ENCODE measurements around the gene SLC2A9.

SLC2A9 gene

DNA sequence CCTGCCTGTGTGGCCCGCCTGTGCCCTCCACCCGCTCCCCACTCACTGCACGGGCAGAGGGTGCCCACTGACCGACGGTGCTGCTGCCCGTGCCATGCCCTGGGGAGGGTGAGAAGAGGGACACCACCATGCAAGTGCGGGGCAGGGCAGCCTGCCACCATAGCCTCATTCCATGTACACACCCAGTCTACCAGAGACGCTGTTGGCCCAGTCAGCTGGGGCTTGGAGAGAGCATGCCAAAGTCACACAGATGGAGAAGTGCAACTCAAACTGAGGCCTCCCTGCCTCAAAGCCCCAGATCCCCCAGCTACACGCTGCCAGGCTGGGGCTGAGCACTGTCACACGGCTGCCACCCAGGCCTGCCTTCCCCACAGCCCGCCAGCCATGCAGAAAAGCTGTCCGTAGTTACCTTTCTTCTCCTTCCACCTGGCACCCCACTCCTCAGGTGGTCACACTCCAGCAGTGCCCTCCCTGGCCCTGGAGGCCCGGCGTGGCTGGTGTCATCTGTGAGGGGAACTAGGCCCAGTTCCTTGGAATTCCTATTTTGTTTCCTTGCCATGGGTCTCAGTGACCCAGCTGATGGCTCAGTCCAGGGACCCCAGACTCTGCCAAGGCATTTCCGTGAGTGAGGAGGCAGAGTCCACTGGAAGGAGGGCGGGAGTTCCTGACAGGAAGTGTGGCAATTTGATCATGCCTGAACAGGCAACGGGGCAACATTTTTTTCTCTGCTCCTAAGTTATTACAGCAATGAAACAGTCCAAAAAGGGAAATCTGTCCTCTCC lies at the start of gene SLC2A9:
SLC2A9 (minus strand) TSS at position 627 of the 782 bp plus-strand sequence; CDS start at position 559, 68 bp downstream.
- DNase-seq = no peak

DNA sequence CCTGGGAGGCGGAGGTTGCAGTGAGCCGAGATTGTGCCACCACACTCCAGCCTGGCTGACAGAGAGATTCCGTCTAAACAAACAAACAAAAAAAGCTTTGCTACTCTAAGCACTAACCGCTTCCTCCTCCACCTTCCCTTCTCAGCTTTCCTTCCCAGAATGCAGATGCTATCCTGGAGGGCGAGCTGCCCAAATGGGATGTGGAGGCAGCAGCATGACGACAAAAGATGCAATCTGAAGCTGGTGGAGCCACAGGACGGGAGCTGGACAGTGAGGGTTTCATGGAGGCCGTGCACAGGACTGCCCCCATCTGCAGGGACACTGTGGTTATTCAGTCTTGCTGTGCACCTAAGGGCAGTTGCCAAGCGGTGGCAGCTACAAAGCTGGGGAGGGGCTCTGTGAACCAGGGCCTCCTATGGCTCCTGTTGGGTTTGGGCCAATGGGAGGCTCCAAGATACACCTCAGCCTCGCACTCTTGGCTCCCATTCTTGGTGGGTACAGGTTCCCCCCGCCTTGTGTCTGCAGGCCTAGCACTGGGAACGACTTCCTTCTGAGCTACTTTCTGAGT lies 47.9 kb upstream of the SLC2A9 start:
- no peak for DNase-seq

- no peak for DNase-seq
Observed at GRCh38 chr4:10066670-10067651, 45.7 kb upstream of the SLC2A9 start.

DNA sequence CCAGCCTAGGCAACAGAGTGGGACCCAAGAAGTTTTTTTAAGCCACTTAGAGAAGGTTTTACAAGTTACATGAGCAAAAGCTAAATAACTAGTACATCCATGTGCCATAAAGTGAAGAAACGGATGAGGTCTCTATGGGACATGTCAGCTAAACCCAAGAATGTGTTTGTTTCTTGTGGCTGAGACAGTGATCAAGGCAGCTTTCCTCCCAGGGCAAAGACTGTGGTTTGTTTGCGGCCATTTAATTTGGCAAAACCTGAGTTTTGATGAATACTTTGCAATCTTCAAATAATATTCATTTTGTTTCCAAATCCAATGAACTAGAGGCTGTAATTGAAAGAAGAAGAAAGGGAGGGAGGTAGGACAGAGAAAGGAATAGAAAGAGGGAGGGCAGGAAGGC lies 44.9 kb upstream of the SLC2A9 start:
- DNase-seq = no peak

GRCh38 chr4:10063544-10064300 lies 42.4 kb upstream of the SLC2A9 start:
- peak; percentile 2 for DNase-seq

DNA sequence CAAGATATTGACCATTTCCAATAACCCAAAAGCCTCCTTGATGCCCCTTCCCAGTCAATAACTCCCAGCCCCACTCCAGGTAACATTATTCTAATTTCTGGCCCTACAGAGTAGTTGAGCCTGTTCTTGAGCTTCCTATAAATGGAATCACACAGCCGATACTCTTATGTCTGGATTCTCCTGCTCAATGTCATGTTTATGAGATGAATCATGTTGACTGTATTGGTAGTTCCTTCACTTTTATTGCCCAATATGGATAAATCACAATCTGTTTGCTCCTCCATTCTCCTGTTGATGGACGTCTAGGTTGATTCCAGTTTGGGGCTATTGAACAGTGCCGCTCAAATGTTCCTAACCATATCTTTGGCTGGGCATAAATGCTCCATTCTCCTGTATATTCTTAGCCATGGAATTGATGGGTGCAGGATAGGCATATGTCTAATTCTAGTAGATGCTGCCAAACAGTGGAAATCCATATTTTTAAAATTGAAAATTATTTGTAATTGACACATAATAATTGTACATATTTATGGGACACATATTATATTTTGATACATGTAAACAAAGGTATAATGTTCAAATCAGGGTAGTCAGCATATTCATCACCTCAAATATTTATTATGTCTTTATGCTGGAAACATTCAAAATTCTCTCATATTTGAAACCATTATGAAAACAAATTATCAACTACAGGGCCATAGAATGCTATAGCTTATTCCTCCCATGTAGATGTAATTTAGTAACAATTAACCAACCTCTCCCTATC lies 40.5 kb upstream of the SLC2A9 start:
- no peak for DNase-seq

DNA sequence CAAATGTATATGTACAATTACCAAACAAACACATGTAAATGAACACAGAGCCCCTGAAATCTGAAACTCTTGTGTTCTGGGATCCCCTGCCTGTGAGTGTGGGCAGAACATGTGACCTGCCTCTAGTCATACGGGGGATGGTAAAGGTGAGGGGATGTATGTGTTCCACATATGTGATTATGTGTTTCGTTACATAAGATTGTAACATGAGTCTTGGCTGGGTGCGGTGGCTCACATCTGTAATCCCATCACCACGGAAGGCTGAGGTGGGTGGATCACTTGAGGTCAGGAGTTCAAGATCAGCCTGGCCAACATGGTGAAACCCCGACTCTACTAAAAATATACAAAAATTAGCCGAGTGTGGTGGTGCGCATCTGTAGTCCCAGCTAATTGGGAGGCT lies 37.1 kb upstream of the SLC2A9 start:
- no peak for DNase-seq

DNA sequence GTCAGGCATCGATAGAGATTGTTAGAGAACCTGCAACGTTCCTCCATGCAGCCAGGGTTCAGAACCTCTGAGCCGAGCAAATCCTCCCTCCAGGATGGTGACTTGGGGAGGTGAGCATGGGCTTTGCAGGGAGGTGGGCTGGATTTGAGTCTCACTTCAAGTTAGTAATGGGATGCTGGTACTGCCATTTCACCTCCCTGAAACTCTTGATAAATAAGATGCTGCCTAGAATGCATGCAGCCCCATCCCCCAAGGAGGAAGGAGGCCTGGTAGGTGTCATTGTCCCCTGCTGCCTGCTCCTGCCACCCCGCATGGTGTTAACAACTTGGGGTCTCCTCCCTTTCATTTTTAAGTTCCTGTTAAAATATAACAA lies 35.7 kb upstream of the SLC2A9 start:
- no peak for DNase-seq

GRCh38 chr4:10056334-10057022 lies 35.2 kb upstream of the SLC2A9 start:
- no peak for DNase-seq

- no peak for DNase-seq
Observed at GRCh38 chr4:10055871-10056270, 34.6 kb upstream of the SLC2A9 start.

DNA sequence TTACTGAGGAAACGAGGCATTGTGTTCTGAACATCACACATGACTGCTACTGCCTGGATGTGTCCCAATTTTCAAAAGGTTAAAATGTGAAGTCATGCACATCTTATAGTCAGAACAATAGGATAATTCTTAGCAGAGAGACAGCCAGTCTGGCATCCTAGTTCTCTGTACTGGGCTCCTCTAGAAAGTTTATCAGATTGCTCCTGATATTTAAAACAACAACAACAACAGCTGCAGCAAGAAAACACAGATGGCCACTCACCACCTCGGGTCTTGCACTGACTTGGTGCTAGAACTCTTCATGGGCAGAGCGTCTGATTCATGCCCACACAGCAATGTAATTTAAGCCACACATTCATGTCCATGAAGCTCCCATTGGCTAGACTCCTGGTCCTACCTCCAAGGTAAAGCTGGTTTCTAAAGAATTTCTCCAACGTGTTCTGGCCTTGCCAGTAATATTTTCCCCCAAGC lies 33.3 kb upstream of the SLC2A9 start:
- DNase-seq = no peak

DNA sequence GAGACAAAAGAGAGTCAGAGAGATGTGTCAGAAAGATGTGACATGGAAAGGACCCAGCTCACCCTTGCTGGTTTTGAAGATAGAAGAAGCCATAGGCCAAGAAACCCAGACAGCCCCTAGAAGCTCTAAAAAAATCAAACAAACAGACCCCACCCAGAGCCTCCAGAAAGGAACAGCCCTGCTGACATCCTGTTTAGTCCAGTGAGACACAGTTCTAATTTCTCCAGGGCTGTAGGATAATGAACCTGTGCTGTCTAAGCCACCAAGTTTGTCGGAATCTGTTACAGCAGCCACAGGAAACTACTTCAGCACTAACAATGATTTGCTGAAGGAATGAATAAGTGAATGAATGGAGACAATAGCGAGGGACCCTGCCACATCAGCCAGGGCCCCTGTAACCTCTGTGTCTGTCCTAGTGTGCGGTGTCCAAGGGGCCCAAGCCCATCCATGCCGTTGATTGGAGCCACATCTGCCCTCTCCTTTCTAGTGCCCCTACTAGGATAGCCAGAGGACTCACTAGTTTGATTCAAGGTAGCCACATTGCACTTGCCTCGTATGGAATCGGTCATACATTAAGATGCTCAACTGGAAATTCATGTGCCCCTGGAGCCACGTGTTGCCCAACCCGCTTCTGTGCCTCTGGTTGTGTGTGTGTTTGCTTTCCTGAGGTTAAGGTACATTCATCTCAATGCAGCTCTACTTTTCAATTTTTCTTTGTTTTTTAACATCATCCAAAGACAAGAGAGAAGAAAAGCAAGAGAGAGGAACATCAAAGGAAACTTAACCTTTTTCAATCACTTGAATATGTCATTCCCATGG lies 32.5 kb upstream of the SLC2A9 start:
- no peak for DNase-seq

DNA sequence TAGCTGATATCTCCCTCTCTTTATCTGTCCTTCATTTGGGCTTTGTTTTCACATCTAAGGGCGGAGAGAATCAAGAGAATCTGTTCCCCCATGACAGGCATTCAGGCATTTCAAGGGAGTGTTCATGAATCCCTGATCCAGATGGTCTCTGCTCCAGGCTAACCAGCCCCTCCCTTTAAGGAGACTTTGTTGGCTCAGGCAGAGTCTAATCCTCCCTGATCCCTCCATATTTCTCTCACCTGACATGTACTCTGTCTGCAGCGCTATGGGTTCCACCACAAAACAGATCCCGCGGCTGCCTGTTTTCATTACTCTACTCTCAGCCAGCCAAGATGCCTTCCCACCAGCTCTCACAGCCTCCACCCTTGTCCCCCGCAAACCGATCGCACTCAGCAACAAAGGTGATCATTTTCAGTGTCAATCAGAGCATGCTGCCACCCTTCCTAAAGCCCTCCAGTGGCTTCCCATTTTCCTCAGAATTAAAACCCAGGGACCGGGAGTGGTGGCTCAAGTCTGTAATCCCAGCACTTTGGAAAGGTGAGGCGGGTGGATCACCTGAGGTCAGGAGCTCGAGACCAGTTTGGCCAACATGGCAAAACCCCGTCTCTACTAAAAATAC lies 30.3 kb upstream of the SLC2A9 start:
- no peak for DNase-seq

DNA sequence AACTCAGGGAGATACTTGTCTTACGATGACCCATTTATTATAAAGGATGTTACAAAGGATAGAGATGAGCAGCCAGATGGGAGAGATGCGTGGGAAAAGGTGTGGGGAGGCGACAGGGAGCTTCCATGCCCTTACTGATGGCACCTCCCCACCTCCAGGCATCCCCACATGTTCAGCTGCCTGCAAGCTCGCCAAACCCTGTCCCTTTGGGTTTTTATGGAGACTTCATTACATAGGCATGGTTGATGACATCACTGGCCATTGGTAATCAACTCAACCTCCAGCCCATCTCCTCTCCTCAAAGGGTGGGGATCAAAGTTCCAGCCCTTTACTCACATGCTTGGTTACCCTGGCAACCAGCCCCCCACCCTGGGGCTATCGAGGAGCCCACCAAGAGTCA lies 29.4 kb upstream of the SLC2A9 start:
- DNase-seq = no peak

- DNase-seq = no peak
Observed at GRCh38 chr4:10050261-10050661, 29.0 kb upstream of the SLC2A9 start.

DNA sequence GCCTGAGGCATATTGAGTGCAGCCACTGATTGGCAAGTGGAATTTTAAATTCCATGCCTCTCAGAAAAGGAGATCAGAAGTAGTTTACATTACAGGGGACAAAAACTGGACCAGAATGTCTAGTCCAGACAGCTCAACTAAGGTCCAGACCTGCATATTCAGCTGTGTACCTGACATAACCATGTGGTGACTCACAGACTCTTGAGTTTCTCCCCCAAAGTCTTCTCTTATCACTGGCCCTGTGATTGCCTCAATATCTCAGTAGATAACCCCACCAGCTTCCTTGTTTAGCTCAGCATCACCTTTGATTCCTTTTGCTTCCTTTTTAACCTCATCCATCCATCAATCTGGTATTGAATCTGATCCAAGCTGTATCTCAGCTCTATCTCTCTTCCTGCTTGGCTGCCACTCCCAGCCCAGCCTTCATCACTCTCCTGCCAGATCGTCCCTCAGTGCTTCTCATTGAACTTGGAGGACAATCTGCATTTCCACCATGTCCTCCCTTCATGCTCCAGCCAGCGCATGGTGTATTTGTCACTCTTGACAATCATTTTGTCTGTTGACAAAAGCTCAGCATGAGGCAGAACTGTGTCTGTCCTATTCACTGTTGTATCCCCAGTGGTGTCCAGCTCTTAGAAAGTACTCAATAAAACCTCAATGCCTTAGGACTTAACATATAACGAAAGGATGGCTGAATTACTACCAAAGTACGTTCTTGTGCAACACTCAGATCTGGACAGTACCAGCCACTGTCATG lies 27.8 kb upstream of the SLC2A9 start:
- no peak for DNase-seq

DNA sequence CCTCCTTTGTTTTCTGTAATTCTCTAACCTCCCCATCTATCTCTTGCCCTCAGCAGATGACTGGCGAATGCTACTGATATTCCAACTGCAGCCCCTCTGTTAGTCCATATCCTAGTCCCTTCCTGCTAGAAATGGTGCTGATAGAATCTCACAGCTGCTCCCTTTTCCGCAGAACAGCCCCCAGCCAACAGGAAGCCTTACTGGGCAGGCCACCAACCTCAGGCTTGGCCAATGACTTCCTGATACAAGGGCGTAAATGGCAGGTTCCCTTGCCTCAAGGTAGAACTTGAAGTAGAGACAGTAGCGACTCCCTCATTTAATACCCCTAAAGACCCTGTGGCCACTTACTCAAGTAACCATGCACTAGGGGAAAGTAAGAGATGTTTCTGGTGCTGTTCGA lies 26.7 kb upstream of the SLC2A9 start:
- no peak for DNase-seq

- DNase-seq = no peak
Observed at GRCh38 chr4:10046471-10046870, 25.2 kb upstream of the SLC2A9 start.

DNA sequence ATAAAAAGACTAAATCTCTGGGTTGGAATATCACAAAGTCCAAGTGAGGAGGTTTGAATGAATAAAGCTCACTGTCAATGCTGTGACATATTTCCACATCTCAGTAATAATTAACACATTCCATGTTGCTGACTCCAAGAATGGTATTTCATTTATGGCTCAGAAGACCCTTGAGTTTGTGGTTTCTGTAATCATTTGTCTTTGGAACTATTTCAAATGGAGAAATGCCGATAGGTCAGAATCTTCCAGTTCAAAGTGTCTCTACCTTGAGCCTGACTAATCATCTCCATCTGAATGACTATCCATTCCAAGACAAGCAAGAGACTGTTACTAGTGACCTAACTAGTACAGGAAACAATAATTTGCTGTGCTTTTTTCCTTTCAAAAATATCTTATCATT lies 24.2 kb upstream of the SLC2A9 start:
- DNase-seq = no peak
